ENCODE measurements around the gene SIGLEC1.
A peak's percentile ranks its signal among the peaks of the same experiment; 100 is the strongest.

SIGLEC1 gene

GRCh38 chr20:3753501-3754275 lies 41.3 kb upstream of the SIGLEC1 start:
- no peak overlapping the region for H3K9ac ChIP-seq (ENCODE audit: low read length)
- H3K27me3 ChIP-seq (replicated peaks; ENCODE audit: insufficient read depth, low read length) = no peaks in the 10 kb centered on the region
- no peak overlapping the region for H3K4me2 ChIP-seq (ENCODE audit: low read depth, low read length)
- no peak overlapping the region for H3K4me3 ChIP-seq (ENCODE audit: low read length)
- H3K4me1 ChIP-seq (ENCODE audit: low read length) = no peaks in the 10 kb centered on the region
- no peaks in the 10 kb centered on the region for H3F3A ChIP-seq (ENCODE audit: insufficient read depth, low read length)
- no peaks in the 10 kb centered on the region for H3K36me3 ChIP-seq (replicated peaks; ENCODE audit: insufficient read depth, low read length)
- no peak overlapping the region for H3K27ac ChIP-seq (ENCODE audit: low read length)
- H3K79me2 ChIP-seq (ENCODE audit: low read length) = no peaks in the 10 kb centered on the region
- TF ChIP-seq EZH2 (optimal IDR thresholded peaks at IDR 0.05; ENCODE audit: low read depth, low read length) = no peak
- TF ChIP-seq EZH2phosphoT487 (IDR thresholded peaks at IDR 0.05; ENCODE audit: low read length) = no peak
- no peak for TF ChIP-seq CTCF (IDR thresholded peaks at IDR 0.05; ENCODE audit: low read length)
- H3K9me3 ChIP-seq (replicated peaks; ENCODE audit: insufficient read depth, low read length) = no peaks in the 10 kb centered on the region
- H4K20me1 ChIP-seq (ENCODE audit: insufficient read depth, low read length) = no peaks in the 10 kb centered on the region
- no peak overlapping the region for H2AFZ ChIP-seq (ENCODE audit: low read length)
- DNase-seq = no peak
- no peaks in the 10 kb centered on the region for H3K9me2 ChIP-seq (replicated peaks; ENCODE audit: insufficient read depth, low read length)

GRCh38 chr20:3753098-3753497 lies 40.7 kb upstream of the SIGLEC1 start:
- Histone ChIP-seq H3K4me1 (ENCODE audit: low read length) (no peaks in the 10 kb centered on the region), H3K4me2 (ENCODE audit: low read depth, low read length) (no peak overlapping the region), H3F3A (ENCODE audit: insufficient read depth, low read length) (no peaks in the 10 kb centered on the region), H3K36me3 (replicated peaks; ENCODE audit: insufficient read depth, low read length) (no peaks in the 10 kb centered on the region), H3K4me3 (ENCODE audit: low read length) (no peak overlapping the region), H3K9me2 (replicated peaks; ENCODE audit: insufficient read depth, low read length) (no peaks in the 10 kb centered on the region), H3K27ac (ENCODE audit: low read length) (no peak overlapping the region), H3K9ac (ENCODE audit: low read length) (no peak overlapping the region), H2AFZ (ENCODE audit: low read length) (no peak overlapping the region), H3K27me3 (replicated peaks; ENCODE audit: insufficient read depth, low read length) (no peaks in the 10 kb centered on the region), H3K79me2 (ENCODE audit: low read length) (no peaks in the 10 kb centered on the region), H4K20me1 (ENCODE audit: insufficient read depth, low read length) (no peaks in the 10 kb centered on the region), H3K9me3 (replicated peaks; ENCODE audit: insufficient read depth, low read length) (no peaks in the 10 kb centered on the region)
- DNase-seq = no peak
- peak; percentile 69 for TF ChIP-seq CTCF (IDR thresholded peaks at IDR 0.05; ENCODE audit: low read length)
- TF ChIP-seq EZH2 (optimal IDR thresholded peaks at IDR 0.05; ENCODE audit: low read depth, low read length) = no peak

- Histone ChIP-seq H3K9ac (ENCODE audit: low read length) (no peak overlapping the region), H3K9me2 (replicated peaks; ENCODE audit: insufficient read depth, low read length) (no peaks in the 10 kb centered on the region), H3K27ac (ENCODE audit: low read length) (no peak overlapping the region), H3K4me2 (ENCODE audit: low read depth, low read length) (no peak overlapping the region), H4K20me1 (ENCODE audit: insufficient read depth, low read length) (no peaks in the 10 kb centered on the region), H3K9me3 (replicated peaks; ENCODE audit: insufficient read depth, low read length) (no peaks in the 10 kb centered on the region), H3F3A (ENCODE audit: insufficient read depth, low read length) (no peaks in the 10 kb centered on the region), H3K4me1 (ENCODE audit: low read length) (no peaks in the 10 kb centered on the region), H2AFZ (ENCODE audit: low read length) (no peak overlapping the region), H3K4me3 (ENCODE audit: low read length) (no peak overlapping the region), H3K79me2 (ENCODE audit: low read length) (no peaks in the 10 kb centered on the region), H3K36me3 (replicated peaks; ENCODE audit: insufficient read depth, low read length) (no peaks in the 10 kb centered on the region), H3K27me3 (replicated peaks; ENCODE audit: insufficient read depth, low read length) (peaks cover 7% of the 10 kb centered on the region)
- no peak for DNase-seq
- TF ChIP-seq CTCF (IDR thresholded peaks at IDR 0.05; ENCODE audit: low read length) = no peak
- no peak for TF ChIP-seq EZH2phosphoT487 (IDR thresholded peaks at IDR 0.05; ENCODE audit: low read length)
- no peak for TF ChIP-seq EZH2 (optimal IDR thresholded peaks at IDR 0.05; ENCODE audit: low read depth, low read length)
Measured at GRCh38 chr20:3752386-3752759, 40.0 kb upstream of the SIGLEC1 start.

Data from MM.1S (cell line).